ENCODE data around the gene NOPCHAP1. TPM values are rescaled to one million over a fixed set of nuclear protein-coding genes. Genes with fewer than 3 reads are reported as not detected.

NOPCHAP1 gene
- total and polyA plus RNA-seq, 9 donors: 4.5 to 20.2 (median 13.1) TPM

- TF ChIP-seq POLR2A (IDR thresholded peaks at IDR 0.05): no peak
- no peak for TF ChIP-seq CTCF (IDR thresholded peaks at IDR 0.05)
- no peak for TF ChIP-seq EP300 (IDR thresholded peaks at IDR 0.05)
- no peaks in the 10 kb centered on the region for H3K9me3 ChIP-seq
- H3K27me3 ChIP-seq: no peaks in the 10 kb centered on the region
- no peak overlapping the region for H3K4me3 ChIP-seq
- WGBS, 3 donors: 72 to 88% (median 83%) methylated on average over 4 of the region's 4 CpGs
- intact Hi-C loops (cut with DNase I): no loop called here
- H3K36me3 ChIP-seq: no peaks in the 10 kb centered on the region
- no peak overlapping the region for H3K27ac ChIP-seq
- no peak for DNase-seq
- peaks cover 6% of the 10 kb centered on the region for H3K4me1 ChIP-seq (ENCODE audit: insufficient read depth)
Measured at GRCh38 chr12:105026411-105026810, 40.3 kb downstream of the NOPCHAP1 start.

GRCh38 chr12:105030820-105031807, 45.0 kb downstream of the NOPCHAP1 start:
- WGBS, 3 donors: 83 to 93% (median 90%) methylated on average over 9 of the region's 9 CpGs
- TF ChIP-seq CTCF (IDR thresholded peaks at IDR 0.05) (no peak), POLR2A (IDR thresholded peaks at IDR 0.05) (no peak), EP300 (IDR thresholded peaks at IDR 0.05) (no peak)
- H3K27me3 ChIP-seq: no peaks in the 10 kb centered on the region
- intact Hi-C loops (cut with DNase I): no loop called here
- no peak overlapping the region for H3K4me3 ChIP-seq
- no peak for DNase-seq
- H3K9me3 ChIP-seq: no peaks in the 10 kb centered on the region
- H3K36me3 ChIP-seq: no peaks in the 10 kb centered on the region
- H3K4me1 ChIP-seq (ENCODE audit: insufficient read depth): peaks cover 3% of the 10 kb centered on the region
- H3K27ac ChIP-seq: no peak overlapping the region

GRCh38 chr12:105032703-105033357, 46.7 kb downstream of the NOPCHAP1 start:
- Histone ChIP-seq H3K27me3 (no peaks in the 10 kb centered on the region), H3K27ac (no peak overlapping the region), H3K36me3 (no peaks in the 10 kb centered on the region), H3K4me3 (no peak overlapping the region), H3K9me3 (no peaks in the 10 kb centered on the region), H3K4me1 (ENCODE audit: insufficient read depth) (no peaks in the 10 kb centered on the region)
- TF ChIP-seq POLR2A (IDR thresholded peaks at IDR 0.05) (no peak), EP300 (IDR thresholded peaks at IDR 0.05) (no peak), CTCF (IDR thresholded peaks at IDR 0.05) (no peak)
- WGBS, 3 donors: 24 to 95% (median 89%) methylated on average over 4 of the region's 4 CpGs
- intact Hi-C loops (cut with DNase I): no loop called here
- DNase-seq: no peak

- 77 to 91% (median 84%) methylated on average over 2 of the region's 2 CpGs for WGBS, 3 donors
- no peaks in the 10 kb centered on the region for H3K4me1 ChIP-seq (ENCODE audit: insufficient read depth)
- no peak overlapping the region for H3K27ac ChIP-seq
- TF ChIP-seq EP300 (IDR thresholded peaks at IDR 0.05): no peak
- no peak for TF ChIP-seq POLR2A (IDR thresholded peaks at IDR 0.05)
- no peak for TF ChIP-seq CTCF (IDR thresholded peaks at IDR 0.05)
- intact Hi-C loops (cut with DNase I): no loop called here
- no peaks in the 10 kb centered on the region for H3K36me3 ChIP-seq
- H3K9me3 ChIP-seq: no peaks in the 10 kb centered on the region
- no peak for DNase-seq
- no peak overlapping the region for H3K4me3 ChIP-seq
- H3K27me3 ChIP-seq: no peaks in the 10 kb centered on the region
Measured at GRCh38 chr12:105033851-105034250, 47.7 kb downstream of the NOPCHAP1 start.

Other genes starting within 250 kb of the NOPCHAP1 start
- gene SLC41A2, start 28.0 kb upstream of the NOPCHAP1 start, total RNA-seq: 10 to 100 TPM; 18.2 to 55.1 (median 27.4) TPM
- 1 to 10 TPM; 3.1 to 8.6 TPM for gene SLC41A2, start 28.0 kb upstream of the NOPCHAP1 start, polyA plus RNA-seq
- 10 to 100 TPM in 1 of 7 donors, 1 to 10 TPM in 3, under 1 TPM in 3; 0.72 to 36.4 (median 1.3) TPM for gene ALDH1L2, start 98.1 kb downstream of the NOPCHAP1 start, total RNA-seq
- gene ALDH1L2, start 98.1 kb downstream of the NOPCHAP1 start, polyA plus RNA-seq: 1 to 10 TPM in 1 of 2 donors, under 1 TPM in 1; 0.38 to 3.7 TPM
- gene WASHC4, start 121.4 kb downstream of the NOPCHAP1 start, total RNA-seq: 10 to 100 TPM; 32.1 to 55.8 (median 46.5) TPM
- gene WASHC4, start 121.4 kb downstream of the NOPCHAP1 start, polyA plus RNA-seq: 10 to 100 TPM; 16.0 to 23.0 TPM
- gene APPL2, start 249.9 kb downstream of the NOPCHAP1 start, total RNA-seq: 10 to 100 TPM; 28.6 to 45.2 (median 36.2) TPM
- gene APPL2, start 249.9 kb downstream of the NOPCHAP1 start, polyA plus RNA-seq: 10 to 100 TPM; 27.4 to 66.2 TPM

Data from ovary (tissue), 9 donors.